IMR-90 (cell line): ENCODE data around the gene EXOC6B. TPM values are rescaled to one million over a fixed set of nuclear protein-coding genes. Genes with fewer than 3 reads are reported as not detected.

Experiments
- ATAC-seq: fragments of 200-7000 bp; cut with Tn5 transposase; 2 replicates; pipeline ENCODE4 v1.9.1; 2020; ENCODE audit warnings: low read depth, mild to moderate bottlenecking, moderate library complexity
- BruUV-seq: library from RNA; stranded (reverse); fragments of 400-500 nt; replicated peaks from 2 replicates; lab custom pipeline; 2021; lab: Mats Ljungman, UMichigan
- CTCF ChIA-PET: fragments of 300-600 bp; formaldehyde crosslinking; extraction: SDS; loops from one replicate; lab custom pipeline; 2021; ENCODE audit warnings: antibody characterized with exemption; lab: Yijun Ruan, JAX
- POLR2A ChIA-PET: fragments of 300-600 bp; sonication (Branson Sonifier 250); formaldehyde crosslinking; loops from one replicate; lab custom pipeline; 2022; ENCODE audit warnings: antibody characterized with exemption; ENCODE audit not compliant: unreplicated experiment; lab: Charles Lee
- DNase-seq: peaks from one replicate; pipeline ENCODE4 v3.0.0; 2013
- H2AFZ ChIP-seq: replicated peaks from 2 replicates; pipeline ENCODE3; 2013; ENCODE audit warnings: low read length, mild to moderate bottlenecking; ENCODE audit not compliant: poor library complexity
- H2AK5ac ChIP-seq: 2 replicates; pipeline ENCODE4 v1.6.1; 2013; ENCODE audit warnings: low read depth, low read length, inconsistent platforms
- H2AK9ac ChIP-seq: replicated peaks from 2 replicates; pipeline ENCODE3; 2013; ENCODE audit warnings: mild to moderate bottlenecking, low read depth, low read length, moderate library complexity; ENCODE audit not compliant: poor library complexity
- H2BK120ac ChIP-seq: 2 replicates; pipeline ENCODE4 v1.6.1; 2013; ENCODE audit warnings: low read depth, low read length, inconsistent platforms
- H2BK15ac ChIP-seq: 3 replicates; pipeline ENCODE4 v1.6.1; 2013; ENCODE audit warnings: low read depth, low read length, inconsistent platforms
- H2BK20ac ChIP-seq: 2 replicates; pipeline ENCODE4 v1.6.1; 2013; ENCODE audit warnings: low read depth, mild to moderate bottlenecking, inconsistent platforms, low read length, moderate library complexity
- H2BK5ac ChIP-seq: 2 replicates; pipeline ENCODE4 v1.6.1; 2013; ENCODE audit warnings: mild to moderate bottlenecking, low read depth, low read length, inconsistent platforms; ENCODE audit not compliant: poor library complexity, severe bottlenecking
- H3K14ac ChIP-seq: replicated peaks from 2 replicates; pipeline ENCODE4 v1.6.1; 2013; ENCODE audit warnings: low read depth, low read length, inconsistent platforms
- H3K18ac ChIP-seq: 2 replicates; pipeline ENCODE4 v1.6.1; 2013; ENCODE audit warnings: low read depth, low read length, control low read depth
- H3K23ac ChIP-seq: 2 replicates; pipeline ENCODE4 v1.6.1; 2013; ENCODE audit warnings: low read depth, low read length, inconsistent platforms
- H3K27ac ChIP-seq: 2 replicates; pipeline ENCODE4 v1.5.1; 2013; ENCODE audit warnings: mild to moderate bottlenecking, control low read depth, low read length; ENCODE audit not compliant: insufficient read depth
- H3K27me3 ChIP-seq: 2 replicates; pipeline ENCODE4 v1.6.1; 2013; ENCODE audit warnings: low read length; ENCODE audit not compliant: control insufficient read depth, insufficient read depth
- H3K36me3 ChIP-seq: 2 replicates; pipeline ENCODE4 v1.6.1; 2013; ENCODE audit warnings: low read length, mixed read lengths; ENCODE audit not compliant: control insufficient read depth, insufficient read depth
- H3K4ac ChIP-seq: 2 replicates; pipeline ENCODE4 v1.6.1; 2013; ENCODE audit warnings: low read depth, low read length, inconsistent platforms
- H3K4me1 ChIP-seq: 2 replicates; pipeline ENCODE4 v1.6.1; 2013; ENCODE audit warnings: low read length, mixed read lengths; ENCODE audit not compliant: control insufficient read depth, insufficient read depth
- H3K4me2 ChIP-seq: 2 replicates; pipeline ENCODE4 v1.6.1; 2013; ENCODE audit warnings: low read depth, mild to moderate bottlenecking, control low read depth, low read length, moderate library complexity
- H3K4me3 ChIP-seq: 2 replicates; pipeline ENCODE4 v1.5.1; 2013; ENCODE audit warnings: low read depth, mild to moderate bottlenecking, control low read depth, low read length, moderate library complexity; ENCODE audit not compliant: insufficient read depth
- H3K56ac ChIP-seq: 2 replicates; pipeline ENCODE4 v1.6.1; 2013; ENCODE audit warnings: low read length, inconsistent platforms; ENCODE audit not compliant: insufficient read depth; ENCODE audit errors: extremely low read depth
- H3K79me1 ChIP-seq, 2 experiments: 2 replicates each; pipeline ENCODE4 v1.6.1; 2013; ENCODE audit warnings: low read length in 2 of 2, inconsistent platforms in 1 of 2, low read depth in 1 of 2
- H3K9ac ChIP-seq: 2 replicates; pipeline ENCODE4 v1.6.1; 2013; ENCODE audit warnings: low read depth, low read length, control low read depth
- H3K9me1 ChIP-seq: 2 replicates; pipeline ENCODE4 v1.6.1; 2013; ENCODE audit warnings: low read length, inconsistent platforms; ENCODE audit not compliant: insufficient read depth
- H3K9me3 ChIP-seq: 2 replicates; pipeline ENCODE4 v1.6.1; 2013; ENCODE audit warnings: low read length; ENCODE audit not compliant: control insufficient read depth, insufficient read depth
- H4K20me1 ChIP-seq: 2 replicates; pipeline ENCODE4 v1.6.1; 2013; ENCODE audit warnings: low read length, inconsistent platforms; ENCODE audit not compliant: insufficient read depth
- H4K5ac ChIP-seq: 2 replicates; pipeline ENCODE4 v1.6.1; 2013; ENCODE audit warnings: mild to moderate bottlenecking, low read depth, low read length, control low read depth
- H4K8ac ChIP-seq, 2 experiments: 2 replicates each; pipeline ENCODE4 v1.6.1; 2013; ENCODE audit warnings: low read depth in 2 of 2, low read length in 2 of 2, control low read depth in 1 of 2, inconsistent platforms in 1 of 2
- H4K91ac ChIP-seq: 2 replicates; pipeline ENCODE4 v1.6.1; 2013; ENCODE audit warnings: low read depth, low read length, inconsistent platforms; ENCODE audit not compliant: insufficient read depth
- BHLHE40 ChIP-seq: fragments of 150-350 bp; IDR thresholded peaks from 2 replicates; pipeline ENCODE4 v1.6.1; 2016; ENCODE audit warnings: mild to moderate bottlenecking, low read depth, low read length
- CEBPB ChIP-seq: IDR thresholded peaks from 2 replicates; pipeline ENCODE4 v1.6.1; 2012; ENCODE audit warnings: low read depth, low read length, improper control_type of control experiment
- CHD1 ChIP-seq: IDR thresholded peaks from 2 replicates; pipeline ENCODE4 v1.6.1; 2012; ENCODE audit warnings: low read depth, low read length, improper control_type of control experiment
- ELK1 ChIP-seq: fragments of 150-350 bp; IDR thresholded peaks from 2 replicates; pipeline ENCODE4 v1.6.1; 2016; ENCODE audit warnings: low read depth, mild to moderate bottlenecking, low read length, moderate library complexity, borderline replicate concordance
- FOS ChIP-seq: fragments of 150-350 bp; IDR thresholded peaks from 2 replicates; pipeline ENCODE4 v1.6.1; 2016; ENCODE audit warnings: low read depth, low read length
- MAFK ChIP-seq: IDR thresholded peaks from 2 replicates; pipeline ENCODE4 v1.6.1; 2012; ENCODE audit warnings: low read depth, low read length, improper control_type of control experiment
- MAZ ChIP-seq: IDR thresholded peaks from 2 replicates; pipeline ENCODE4 v1.6.1; 2012; ENCODE audit warnings: low read depth, mild to moderate bottlenecking, low read length, improper control_type of control experiment, moderate library complexity, borderline replicate concordance
- MXI1 ChIP-seq: IDR thresholded peaks from 2 replicates; pipeline ENCODE4 v1.6.1; 2012; ENCODE audit warnings: low read depth, mild to moderate bottlenecking, low read length, moderate library complexity, borderline replicate concordance
- NFE2L2 ChIP-seq: fragments of 150-350 bp; IDR thresholded peaks from 2 replicates; pipeline ENCODE4 v1.6.1; 2016; ENCODE audit warnings: low read depth, mild to moderate bottlenecking, low read length
- POLR2A ChIP-seq: IDR thresholded peaks from 2 replicates; pipeline ENCODE4 v1.6.1; 2012; ENCODE audit warnings: mild to moderate bottlenecking, low read depth, low read length
- RAD21 ChIP-seq: IDR thresholded peaks from 2 replicates; pipeline ENCODE4 v1.6.1; 2012; ENCODE audit warnings: low read length, improper control_type of control experiment
- RCOR1 ChIP-seq: IDR thresholded peaks from 2 replicates; pipeline ENCODE4 v1.6.1; 2012; ENCODE audit warnings: mild to moderate bottlenecking, low read length, improper control_type of control experiment; ENCODE audit not compliant: insufficient replicate concordance
- RFX5 ChIP-seq: IDR thresholded peaks from 2 replicates; pipeline ENCODE4 v1.8.0; 2012; ENCODE audit warnings: low read depth, mild to moderate bottlenecking, low read length, moderate library complexity
- SMC3 ChIP-seq: fragments of 150-350 bp; IDR thresholded peaks from 2 replicates; pipeline ENCODE4 v1.6.1; 2016; ENCODE audit warnings: low read depth, mild to moderate bottlenecking, antibody characterized with exemption, low read length, moderate library complexity
- WGBS, 2 experiments: methylation state at CpG; one replicate each; pipeline versions ENCODE4 v1.1.5 to v1.1.7; 2013; ENCODE audit warnings: missing lambda C conversion rate in 2 of 2; ENCODE audit not compliant: insufficient read length in 1 of 2; ENCODE audit errors: extremely low coverage in 2 of 2; 5-methylcytosine and 5-hydroxymethylcytosine counted together
- dilution Hi-C: fragments of 300-500 bp; cut with HindIII; formaldehyde crosslinking; loops from one replicate; pipeline ENCODE4 v1.14.3; 2018; ENCODE audit warnings: low sequenced_read_pairs; ENCODE audit not compliant: unreplicated experiment
- in situ Hi-C: fragments of 300-500 bp; cut with MboI; formaldehyde crosslinking; loops from 3 replicates; pipeline ENCODE4 v1.14.3; 2019; ENCODE audit warnings: low sequenced_read_pairs, inconsistent platforms, mixed read lengths
- intact Hi-C: fragments of 100-400 bp; cut with micrococcal nuclease; formaldehyde crosslinking; loops from 2 replicates; pipeline ENCODE4 v1.10.0; 2022
- polyA plus RNA-seq, 3 experiments: library from polyadenylated mRNA; depleted of rRNA; stranded (reverse); fragments of >200 nt; gene quantifications; 2 replicates each; pipeline ENCODE4 v1.2.3, GENCODE V29; 2012; ENCODE audit warnings: low replicate concordance in 1 of 3
- total RNA-seq: library from RNA; depleted of rRNA; stranded (reverse); fragments of >200 nt; gene quantifications from 2 replicates; pipeline ENCODE4 v1.2.3, GENCODE V29; 2012
- TF ChIP-seq, protein P1 (sequence below): fragments of 150-350 bp; IDR thresholded peaks from 2 replicates; pipeline ENCODE4 v1.6.1; 2017; ENCODE audit warnings: mild to moderate bottlenecking, antibody characterized with exemption, low read length, low read depth
- TF ChIP-seq, protein P2 (sequence below): conservative IDR thresholded peaks from 2 replicates; pipeline ENCODE4 v1.5.1; 2012; ENCODE audit warnings: mild to moderate bottlenecking, low read depth, low read length, improper control_type of control experiment

The EXOC6B gene
- total and polyA plus RNA-seq, 2 of the 4 experiments (the other 2 are of a cell fraction) = 10.2 to 29.4 TPM

GRCh38 chr2:72413716-72414115, 412.1 kb downstream of the EXOC6B start:
- H3K18ac ChIP-seq = no peak overlapping the region
- H3K27me3 ChIP-seq = peaks cover 2% of the 10 kb centered on the region; the same call in 1 of the 2 replicates
- no peak overlapping the region for H3K23ac ChIP-seq
- intact Hi-C loops = no loop called here
- H4K5ac ChIP-seq = no peak overlapping the region
- no peak overlapping the region for H4K91ac ChIP-seq
- no peak overlapping the region for H2AK5ac ChIP-seq
- no peaks in the 10 kb centered on the region for H3K79me1 ChIP-seq
- no peak overlapping the region for H3K4me2 ChIP-seq
- DNase-seq = no peak
- in situ Hi-C loops = no loop called here
- H2BK5ac ChIP-seq = no peak overlapping the region
- H3K56ac ChIP-seq = no peak overlapping the region
- no peak overlapping the region for H2AK9ac ChIP-seq
- CTCF ChIA-PET = no interaction called here
- H3K4me3 ChIP-seq = no peak overlapping the region
- ATAC-seq = no peak
- no CpG with 5 or more reads among the region's 1 CpG for WGBS, 2 experiments
- POLR2A ChIA-PET = interaction anchor here (0.5 kb wide), 1 partner anchor 311 kb away, joined by 3 read pairs; no protein-coding TSS in a partner anchor
- no peak overlapping the region for H3K9ac ChIP-seq
- H2AFZ ChIP-seq = no peak overlapping the region
- no peaks in the 10 kb centered on the region for H3K9me1 ChIP-seq
- no peaks in the 10 kb centered on the region for H3K4me1 ChIP-seq
- no peak overlapping the region for H3K27ac ChIP-seq
- no peak overlapping the region for H3K4ac ChIP-seq
- H2BK20ac ChIP-seq = no peak overlapping the region
- H3K36me3 ChIP-seq = no peaks in the 10 kb centered on the region
- no peak overlapping the region for H2BK15ac ChIP-seq
- TF ChIP-seq BHLHE40 = no peak
- TF ChIP-seq, protein P1, sequence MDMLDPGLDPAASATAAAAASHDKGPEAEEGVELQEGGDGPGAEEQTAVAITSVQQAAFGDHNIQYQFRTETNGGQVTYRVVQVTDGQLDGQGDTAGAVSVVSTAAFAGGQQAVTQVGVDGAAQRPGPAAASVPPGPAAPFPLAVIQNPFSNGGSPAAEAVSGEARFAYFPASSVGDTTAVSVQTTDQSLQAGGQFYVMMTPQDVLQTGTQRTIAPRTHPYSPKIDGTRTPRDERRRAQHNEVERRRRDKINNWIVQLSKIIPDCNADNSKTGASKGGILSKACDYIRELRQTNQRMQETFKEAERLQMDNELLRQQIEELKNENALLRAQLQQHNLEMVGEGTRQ = no peak
- TF ChIP-seq MAZ = no peak
- no peak for TF ChIP-seq FOS
- TF ChIP-seq SMC3 = no peak
- TF ChIP-seq RAD21 = no peak
- no peak for TF ChIP-seq RFX5
- no peak for TF ChIP-seq CHD1
- TF ChIP-seq, protein P2, sequence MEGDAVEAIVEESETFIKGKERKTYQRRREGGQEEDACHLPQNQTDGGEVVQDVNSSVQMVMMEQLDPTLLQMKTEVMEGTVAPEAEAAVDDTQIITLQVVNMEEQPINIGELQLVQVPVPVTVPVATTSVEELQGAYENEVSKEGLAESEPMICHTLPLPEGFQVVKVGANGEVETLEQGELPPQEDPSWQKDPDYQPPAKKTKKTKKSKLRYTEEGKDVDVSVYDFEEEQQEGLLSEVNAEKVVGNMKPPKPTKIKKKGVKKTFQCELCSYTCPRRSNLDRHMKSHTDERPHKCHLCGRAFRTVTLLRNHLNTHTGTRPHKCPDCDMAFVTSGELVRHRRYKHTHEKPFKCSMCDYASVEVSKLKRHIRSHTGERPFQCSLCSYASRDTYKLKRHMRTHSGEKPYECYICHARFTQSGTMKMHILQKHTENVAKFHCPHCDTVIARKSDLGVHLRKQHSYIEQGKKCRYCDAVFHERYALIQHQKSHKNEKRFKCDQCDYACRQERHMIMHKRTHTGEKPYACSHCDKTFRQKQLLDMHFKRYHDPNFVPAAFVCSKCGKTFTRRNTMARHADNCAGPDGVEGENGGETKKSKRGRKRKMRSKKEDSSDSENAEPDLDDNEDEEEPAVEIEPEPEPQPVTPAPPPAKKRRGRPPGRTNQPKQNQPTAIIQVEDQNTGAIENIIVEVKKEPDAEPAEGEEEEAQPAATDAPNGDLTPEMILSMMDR = no peak
- no peak for TF ChIP-seq NFE2L2
- TF ChIP-seq CEBPB = no peak
- TF ChIP-seq MXI1 = no peak
- TF ChIP-seq MAFK = no peak
- TF ChIP-seq ELK1 = no peak
- TF ChIP-seq RCOR1 = no peak
- no peak for TF ChIP-seq POLR2A
- no peak overlapping the region for H3K14ac ChIP-seq
- H3K9me3 ChIP-seq = peaks cover 2% of the 10 kb centered on the region; the same call in 1 of the 2 replicates
- dilution Hi-C loops = no loop called here
- H4K8ac ChIP-seq = no peak overlapping the region
- no peak overlapping the region for H2BK120ac ChIP-seq
- H4K20me1 ChIP-seq = peaks cover 2% of the 10 kb centered on the region; the same call in 1 of the 2 replicates
- no TSS peak for BruUV-seq
